HepG2 (cell line): ENCODE results near the gene CD24. TPM values are rescaled to one million over a fixed set of nuclear protein-coding genes. Genes with fewer than 3 reads are reported as not detected.

Source experiments
- CHD4 ChIP-seq: fragments of 200-600 bp; sonication (generic); IDR thresholded peaks from 2 replicates; pipeline ENCODE4 v1.7.0; 2017; ENCODE audit warnings: mild to moderate bottlenecking, low read length, borderline replicate concordance
- DPF2 ChIP-seq: sonication (generic); formaldehyde crosslinking; IDR thresholded peaks from 2 replicates; pipeline ENCODE4 v1.4.0; 2020; ENCODE audit warnings: mild to moderate bottlenecking, low read depth, missing genetic modification reagents, borderline replicate concordance
- ETS1 ChIP-seq: sonication (generic); formaldehyde crosslinking; IDR thresholded peaks from 2 replicates; pipeline ENCODE4 v1.4.0; 2020; ENCODE audit warnings: missing genetic modification reagents
- GATAD1 ChIP-seq: IDR thresholded peaks from 2 replicates; pipeline ENCODE4 v1.6.1; 2016; ENCODE audit warnings: missing genetic modification reagents, missing compliant biosample characterization
- HNRNPK ChIP-seq: fragments of 200-400 bp; formaldehyde crosslinking; IDR thresholded peaks from 2 replicates; pipeline ENCODE4 v1.6.1; 2018; ENCODE audit warnings: low read length, low read depth, moderate library complexity, mild to moderate bottlenecking; ENCODE audit not compliant: poor library complexity, severe bottlenecking
- KAT7 ChIP-seq: IDR thresholded peaks from 2 replicates; pipeline ENCODE4 v1.6.1; 2018; ENCODE audit warnings: borderline replicate concordance, missing compliant biosample characterization
- NCOA1 ChIP-seq: sonication (generic); formaldehyde crosslinking; IDR thresholded peaks from 2 replicates; pipeline ENCODE4 v1.9.0; 2021; ENCODE audit warnings: missing genetic modification reagents
- NRL ChIP-seq: sonication (generic); formaldehyde crosslinking; IDR thresholded peaks from 2 replicates; pipeline ENCODE4 v1.5.0; 2020; ENCODE audit warnings: missing genetic modification reagents, mild to moderate bottlenecking, moderate library complexity, borderline replicate concordance
- PRMT3 ChIP-seq: sonication (generic); formaldehyde crosslinking; IDR thresholded peaks from 2 replicates; pipeline ENCODE4 v1.8.1; 2022; ENCODE audit warnings: low read depth, mild to moderate bottlenecking, moderate library complexity, missing genetic modification reagents, borderline replicate concordance
- RXRA ChIP-seq: sonication (generic); formaldehyde crosslinking; IDR thresholded peaks from 2 replicates; pipeline ENCODE4 v1.5.1; 2020; ENCODE audit warnings: missing genetic modification reagents
- SMC3 ChIP-seq: IDR thresholded peaks from 2 replicates; pipeline ENCODE4 v1.6.1; 2011; ENCODE audit warnings: low read length, improper control_type of control experiment
- SP140L ChIP-seq: sonication (generic); formaldehyde crosslinking; IDR thresholded peaks from 2 replicates; pipeline ENCODE4 v1.4.0; 2020; ENCODE audit warnings: missing genetic modification reagents, borderline replicate concordance
- ZBTB20 ChIP-seq: sonication (generic); formaldehyde crosslinking; IDR thresholded peaks from 2 replicates; pipeline ENCODE4 v1.8.1; 2023; ENCODE audit warnings: missing genetic modification reagents, low read depth, mild to moderate bottlenecking, borderline replicate concordance
- ZNF143 ChIP-seq: sonication (generic); formaldehyde crosslinking; IDR thresholded peaks from 2 replicates; pipeline ENCODE4 v1.4.0; 2020; ENCODE audit warnings: missing genetic modification reagents
- ZNF275 ChIP-seq: sonication (generic); formaldehyde crosslinking; IDR thresholded peaks from 2 replicates; pipeline ENCODE4 v1.8.0; 2022; ENCODE audit warnings: missing genetic modification reagents, mild to moderate bottlenecking, inconsistent platforms, borderline replicate concordance
- ZNF30 ChIP-seq: sonication (generic); formaldehyde crosslinking; IDR thresholded peaks from 2 replicates; pipeline ENCODE4 v1.5.0; 2020; ENCODE audit warnings: mild to moderate bottlenecking, missing genetic modification reagents
- ZNF614 ChIP-seq: IDR thresholded peaks from 2 replicates; pipeline ENCODE4 v1.6.1; 2018; ENCODE audit warnings: missing biosample characterization, missing genetic modification reagents, inconsistent platforms, borderline replicate concordance
- ZNF83 ChIP-seq: sonication (generic); formaldehyde crosslinking; IDR thresholded peaks from 2 replicates; pipeline ENCODE4 v1.4.0; 2020; ENCODE audit warnings: missing genetic modification reagents, mild to moderate bottlenecking, borderline replicate concordance
- polyA plus RNA-seq, 8 experiments: library from polyadenylated mRNA; depleted of rRNA in 3 of 8; stranded (reverse) in 7 of 8; unstranded in 1 of 8; fragments of >200 nt; fragmentation: Illumina TruSeq in 4 of 8; extraction: Trizol in 4 of 8; gene quantifications; 2 replicates each; pipeline versions ENCODE4 v1.2.1 to v1.2.3, GENCODE V29; 2011 to 2016; ENCODE audit warnings: low read depth in 4 of 8, missing spikeins in 1 of 8, mixed read lengths in 1 of 8; ENCODE audit not compliant: insufficient read depth in 1 of 8
- total RNA-seq, 5 experiments: library from RNA; depleted of rRNA; stranded (reverse); fragments of >200 nt; fragmentation: Illumina TruSeq; extraction: Trizol; gene quantifications; 2 replicates each; pipeline ENCODE4 v1.2.3, GENCODE V29; 2016; ENCODE audit warnings: low read depth in 1 of 5
- TF ChIP-seq, protein P1 (sequence below): sonication (generic); formaldehyde crosslinking; IDR thresholded peaks from 2 replicates; pipeline ENCODE4 v1.4.0; 2020; ENCODE audit warnings: mild to moderate bottlenecking, missing genetic modification reagents
- TF ChIP-seq, protein P2 (sequence below): sonication (generic); formaldehyde crosslinking; IDR thresholded peaks from 2 replicates; pipeline ENCODE4 v1.5.1; 2020; ENCODE audit warnings: mild to moderate bottlenecking, missing genetic modification reagents
- TF ChIP-seq, protein P3 (sequence below): sonication (generic); formaldehyde crosslinking; IDR thresholded peaks from 2 replicates; pipeline ENCODE4 v1.8.0; 2022; ENCODE audit warnings: mild to moderate bottlenecking, missing genetic modification reagents, moderate library complexity

The CD24 gene
- total and polyA plus RNA-seq, 2 of the 13 experiments (the other 11 are each of a cell fraction or from before 2014, with no cell fraction given): 11.3 to 30.5 TPM

DNA sequence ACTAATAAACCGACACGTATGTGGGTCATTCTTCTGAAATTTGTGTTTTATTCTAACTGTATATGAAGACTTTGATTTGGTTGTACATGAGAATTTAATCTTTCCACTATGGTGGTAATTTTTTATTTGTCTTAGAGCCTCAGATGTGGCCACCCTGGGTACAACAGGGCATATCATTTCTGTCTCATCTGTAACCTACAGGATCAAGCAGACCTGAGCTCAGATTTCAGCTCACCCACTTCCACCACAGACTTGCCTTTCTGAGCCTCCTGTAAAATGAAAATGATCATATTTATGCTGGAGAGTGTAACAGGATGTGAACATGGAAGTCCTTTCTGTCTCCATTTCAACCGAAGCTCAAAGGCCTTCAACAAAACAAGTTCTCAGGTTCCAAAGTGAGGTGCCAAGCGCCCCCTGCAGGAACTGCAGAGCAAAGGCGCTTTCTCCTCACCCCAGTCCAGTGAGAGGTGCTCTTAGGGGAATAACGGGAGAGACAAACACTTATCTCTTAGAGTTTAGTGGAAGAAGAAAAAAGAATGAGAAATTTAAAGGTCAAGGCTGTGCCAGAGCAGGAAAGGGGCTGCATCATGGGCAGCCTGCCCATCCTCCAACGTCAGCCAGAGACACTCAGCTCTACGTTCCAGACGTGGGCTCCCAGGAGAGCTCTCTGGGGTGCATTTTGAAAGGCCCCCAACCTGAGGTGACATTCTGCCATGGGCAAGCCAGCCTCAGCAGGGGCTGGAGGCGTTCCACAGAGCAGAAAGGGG, 23.0 kb upstream of the CD24 start (continued):
- TF ChIP-seq NRL (CRISPR knock-in tag): 0 out of 2 replicates have a peak, but pooled peaks have one; percentile 50
- TF ChIP-seq PRMT3 (CRISPR knock-in tag): no peak
- TF ChIP-seq ZNF275 (CRISPR knock-in tag): no peak
- TF ChIP-seq, protein P1, sequence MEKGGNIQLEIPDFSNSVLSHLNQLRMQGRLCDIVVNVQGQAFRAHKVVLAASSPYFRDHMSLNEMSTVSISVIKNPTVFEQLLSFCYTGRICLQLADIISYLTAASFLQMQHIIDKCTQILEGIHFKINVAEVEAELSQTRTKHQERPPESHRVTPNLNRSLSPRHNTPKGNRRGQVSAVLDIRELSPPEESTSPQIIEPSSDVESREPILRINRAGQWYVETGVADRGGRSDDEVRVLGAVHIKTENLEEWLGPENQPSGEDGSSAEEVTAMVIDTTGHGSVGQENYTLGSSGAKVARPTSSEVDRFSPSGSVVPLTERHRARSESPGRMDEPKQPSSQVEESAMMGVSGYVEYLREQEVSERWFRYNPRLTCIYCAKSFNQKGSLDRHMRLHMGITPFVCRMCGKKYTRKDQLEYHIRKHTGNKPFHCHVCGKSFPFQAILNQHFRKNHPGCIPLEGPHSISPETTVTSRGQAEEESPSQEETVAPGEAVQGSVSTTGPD (CRISPR knock-in tag): no peak
- no peak for TF ChIP-seq ZNF83
- TF ChIP-seq KAT7 (CRISPR knock-in tag): no peak
- TF ChIP-seq CHD4: peak; percentile 73; the same call in 1 of the 2 replicates
- TF ChIP-seq ETS1 (CRISPR knock-in tag): no peak
- peak; percentile 66; the same call in 1 of the 2 replicates for TF ChIP-seq SMC3
- TF ChIP-seq, protein P2, sequence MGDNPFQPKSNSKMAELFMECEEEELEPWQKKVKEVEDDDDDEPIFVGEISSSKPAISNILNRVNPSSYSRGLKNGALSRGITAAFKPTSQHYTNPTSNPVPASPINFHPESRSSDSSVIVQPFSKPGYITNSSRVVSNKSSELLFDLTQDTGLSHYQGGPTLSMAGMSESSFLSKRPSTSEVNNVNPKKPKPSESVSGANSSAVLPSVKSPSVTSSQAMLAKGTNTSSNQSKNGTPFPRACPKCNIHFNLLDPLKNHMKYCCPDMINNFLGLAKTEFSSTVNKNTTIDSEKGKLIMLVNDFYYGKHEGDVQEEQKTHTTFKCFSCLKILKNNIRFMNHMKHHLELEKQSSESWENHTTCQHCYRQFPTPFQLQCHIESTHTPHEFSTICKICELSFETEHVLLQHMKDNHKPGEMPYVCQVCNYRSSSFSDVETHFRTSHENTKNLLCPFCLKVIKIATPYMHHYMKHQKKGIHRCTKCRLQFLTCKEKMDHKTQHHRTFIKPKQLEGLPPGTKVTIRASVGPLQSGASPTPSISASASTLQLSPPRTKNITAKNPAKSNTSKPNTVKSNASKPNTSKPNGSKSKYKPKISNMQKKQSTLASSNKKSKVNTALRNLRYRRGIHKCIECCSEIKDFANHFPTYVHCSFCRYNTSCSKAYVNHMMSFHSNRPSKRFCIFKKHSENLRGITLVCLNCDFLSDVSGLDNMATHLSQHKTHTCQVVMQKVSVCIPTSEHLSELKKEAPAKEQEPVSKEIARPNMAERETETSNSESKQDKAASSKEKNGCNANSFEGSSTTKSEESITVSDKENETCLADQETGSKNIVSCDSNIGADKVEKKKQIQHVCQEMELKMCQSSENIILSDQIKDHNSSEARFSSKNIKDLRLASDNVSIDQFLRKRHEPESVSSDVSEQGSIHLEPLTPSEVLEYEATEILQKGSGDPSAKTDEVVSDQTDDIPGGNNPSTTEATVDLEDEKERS (CRISPR knock-in tag): 0 out of 2 replicates have a peak, but pooled peaks have one; percentile 25
- TF ChIP-seq ZNF30 (CRISPR knock-in tag): no peak
- TF ChIP-seq HNRNPK: no peak
- no peak for TF ChIP-seq NCOA1 (CRISPR knock-in tag)
- TF ChIP-seq, protein P3, sequence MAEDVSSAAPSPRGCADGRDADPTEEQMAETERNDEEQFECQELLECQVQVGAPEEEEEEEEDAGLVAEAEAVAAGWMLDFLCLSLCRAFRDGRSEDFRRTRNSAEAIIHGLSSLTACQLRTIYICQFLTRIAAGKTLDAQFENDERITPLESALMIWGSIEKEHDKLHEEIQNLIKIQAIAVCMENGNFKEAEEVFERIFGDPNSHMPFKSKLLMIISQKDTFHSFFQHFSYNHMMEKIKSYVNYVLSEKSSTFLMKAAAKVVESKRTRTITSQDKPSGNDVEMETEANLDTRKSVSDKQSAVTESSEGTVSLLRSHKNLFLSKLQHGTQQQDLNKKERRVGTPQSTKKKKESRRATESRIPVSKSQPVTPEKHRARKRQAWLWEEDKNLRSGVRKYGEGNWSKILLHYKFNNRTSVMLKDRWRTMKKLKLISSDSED (CRISPR knock-in tag): no peak
- no peak for TF ChIP-seq ZNF143
- peak; percentile 44; the same call in 1 of the 2 replicates for TF ChIP-seq ZBTB20
- no peak for TF ChIP-seq DPF2
- no peak for TF ChIP-seq SP140L (CRISPR knock-in tag)
- TF ChIP-seq GATAD1 (CRISPR knock-in tag): no peak
- peak; percentile 21; the same call in 1 of the 2 replicates for TF ChIP-seq ZNF614 (CRISPR knock-in tag)
- no peak for TF ChIP-seq RXRA (CRISPR knock-in tag)
